ENCODE measurements around the gene RAP1GAP.

DNA sequence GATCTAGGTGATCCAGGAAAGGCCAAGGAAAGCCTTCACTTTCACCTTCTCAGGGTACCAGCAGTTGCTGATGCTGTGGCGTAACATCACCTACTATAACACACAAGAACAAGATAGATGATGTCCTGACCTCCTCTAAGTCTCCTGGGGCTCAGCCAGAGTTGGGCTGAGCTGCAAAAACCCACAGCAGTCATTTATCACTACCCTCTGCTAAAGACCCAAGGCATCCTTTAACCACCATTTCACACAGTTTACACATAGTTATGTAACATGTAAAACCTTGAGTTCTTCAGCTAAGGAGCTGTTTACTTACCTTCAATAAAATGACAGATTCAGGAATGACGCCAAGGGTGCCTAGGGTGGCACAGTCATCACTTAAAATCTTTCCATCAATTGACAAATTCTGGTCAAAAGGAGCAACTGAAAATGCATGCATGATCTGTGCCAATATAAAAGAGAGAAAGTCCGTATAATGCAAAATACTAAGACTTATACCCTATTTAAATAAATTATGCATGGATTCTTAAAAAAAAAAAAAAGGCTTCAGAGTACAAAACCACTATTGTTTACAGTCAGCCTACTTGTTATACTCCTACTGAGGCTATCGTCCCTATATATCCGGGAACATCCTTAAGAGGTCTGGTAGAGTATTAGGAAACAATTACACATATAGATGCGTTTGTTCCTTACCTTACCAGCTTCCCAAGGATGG lies 20.7 kb upstream of the RAP1GAP start:
- TF ChIP-seq, protein P1, sequence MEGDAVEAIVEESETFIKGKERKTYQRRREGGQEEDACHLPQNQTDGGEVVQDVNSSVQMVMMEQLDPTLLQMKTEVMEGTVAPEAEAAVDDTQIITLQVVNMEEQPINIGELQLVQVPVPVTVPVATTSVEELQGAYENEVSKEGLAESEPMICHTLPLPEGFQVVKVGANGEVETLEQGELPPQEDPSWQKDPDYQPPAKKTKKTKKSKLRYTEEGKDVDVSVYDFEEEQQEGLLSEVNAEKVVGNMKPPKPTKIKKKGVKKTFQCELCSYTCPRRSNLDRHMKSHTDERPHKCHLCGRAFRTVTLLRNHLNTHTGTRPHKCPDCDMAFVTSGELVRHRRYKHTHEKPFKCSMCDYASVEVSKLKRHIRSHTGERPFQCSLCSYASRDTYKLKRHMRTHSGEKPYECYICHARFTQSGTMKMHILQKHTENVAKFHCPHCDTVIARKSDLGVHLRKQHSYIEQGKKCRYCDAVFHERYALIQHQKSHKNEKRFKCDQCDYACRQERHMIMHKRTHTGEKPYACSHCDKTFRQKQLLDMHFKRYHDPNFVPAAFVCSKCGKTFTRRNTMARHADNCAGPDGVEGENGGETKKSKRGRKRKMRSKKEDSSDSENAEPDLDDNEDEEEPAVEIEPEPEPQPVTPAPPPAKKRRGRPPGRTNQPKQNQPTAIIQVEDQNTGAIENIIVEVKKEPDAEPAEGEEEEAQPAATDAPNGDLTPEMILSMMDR (conservative IDR thresholded peaks at IDR 0.05; ENCODE audit: low read length), result no peak
- TF ChIP-seq EZH2phosphoT487 (IDR thresholded peaks at IDR 0.05; ENCODE audit: borderline replicate concordance), result no peak

Measured in Loucy (cell line).